Endothelial cell of umbilical vein (primary cell): ENCODE measurements around the gene GNAQ. TPM values are rescaled to one million over a fixed set of nuclear protein-coding genes. Genes with fewer than 3 reads are reported as not detected.

ENCODE experiments used
- BruUV-seq: library from RNA; stranded (reverse); fragments of 400-500 nt; replicated peaks from 2 replicates; lab custom pipeline; 2021; lab: Mats Ljungman, UMichigan
- CTCF ChIA-PET: fragments of 300-600, 350-600 bp; sonication (Branson Sonifier 250); formaldehyde crosslinking; loops from one replicate; lab custom pipeline; 2021; ENCODE audit warnings: antibody characterized with exemption, inconsistent platforms; lab: Charles Lee
- POLR2A ChIA-PET: fragments of 300-600, 350-600 bp; sonication (Branson Sonifier 250); formaldehyde crosslinking; loops from one replicate; lab custom pipeline; 2021; ENCODE audit warnings: antibody characterized with exemption, inconsistent platforms; lab: Charles Lee
- DNase-seq: peaks from one replicate; pipeline ENCODE4 v3.0.0-alpha.2; 2011; ENCODE audit warnings: low read depth, low spot score
- FAIRE-seq: peaks from 2 replicates; lab custom pipeline; 2011; peaks lifted over from hg19 to GRCh38; lab: Jason Lieb, UNC
- H2AFZ ChIP-seq: 2 replicates; pipeline ENCODE4 v1.6.0; 2012; ENCODE audit warnings: low read depth, low read length, control low read depth, inconsistent platforms
- H3K27ac ChIP-seq: 2 replicates; pipeline ENCODE4 v1.5.1; 2011; ENCODE audit warnings: low read depth, mild to moderate bottlenecking, control low read depth, low read length, moderate library complexity; ENCODE audit not compliant: insufficient read depth
- H3K27me3 ChIP-seq, 2 experiments: 2 replicates each; pipeline versions ENCODE4 v1.6.0 to v1.6.1; 2011; ENCODE audit warnings: low read length in 2 of 2, mixed read lengths in 1 of 2; ENCODE audit not compliant: control insufficient read depth in 2 of 2, insufficient read depth in 2 of 2
- H3K36me3 ChIP-seq, 2 experiments: 2 replicates in 1 of 2; 3 replicates in 1 of 2; pipeline ENCODE4 v1.5.1; 2011; ENCODE audit warnings: low read length in 2 of 2, mild to moderate bottlenecking in 1 of 2, moderate library complexity in 1 of 2; ENCODE audit not compliant: control insufficient read depth in 2 of 2, insufficient read depth in 2 of 2; ENCODE audit errors: extremely low read depth in 1 of 2
- H3K4me1 ChIP-seq: 3 replicates; pipeline ENCODE4 v1.5.1; 2011; ENCODE audit warnings: mild to moderate bottlenecking, low read length; ENCODE audit not compliant: control insufficient read depth, insufficient read depth; ENCODE audit errors: extremely low read depth
- H3K4me2 ChIP-seq: 2 replicates; pipeline ENCODE4 v1.6.1; 2011; ENCODE audit warnings: low read length, control low read depth, mixed read lengths; ENCODE audit not compliant: insufficient read depth
- H3K4me3 ChIP-seq, 3 experiments: fragments of 200-600 bp in 1 of 3; sonication (generic), shearing (Covaris generic) in 1 of 3; replicated peaks in 1 of 3; 2 replicates each; pipeline ENCODE4 v1.5.1; 2011 to 2016; ENCODE audit warnings: control low read depth in 3 of 3, low read length in 3 of 3, mild to moderate bottlenecking in 2 of 3, inconsistent platforms in 1 of 3, low read depth in 1 of 3, moderate library complexity in 1 of 3; ENCODE audit not compliant: insufficient read depth in 1 of 3
- H3K79me2 ChIP-seq: 2 replicates; pipeline ENCODE4 v1.6.0; 2012; ENCODE audit warnings: low read length, inconsistent platforms; ENCODE audit not compliant: control insufficient read depth, insufficient read depth
- H3K9ac ChIP-seq: replicated peaks from 2 replicates; pipeline ENCODE3; 2011; ENCODE audit warnings: low read length, control low read depth; ENCODE audit not compliant: insufficient read depth; ENCODE audit errors: extremely low read depth
- H3K9me1 ChIP-seq: replicated peaks from 3 replicates; pipeline ENCODE4 v1.6.0; 2011; ENCODE audit warnings: mild to moderate bottlenecking, low read length; ENCODE audit not compliant: control insufficient read depth, insufficient read depth; ENCODE audit errors: extremely low read depth
- H3K9me3 ChIP-seq: replicated peaks from 2 replicates; pipeline ENCODE4 v1.5.1; 2012; ENCODE audit warnings: low read length, inconsistent platforms; ENCODE audit not compliant: control insufficient read depth, insufficient read depth
- H4K20me1 ChIP-seq: replicated peaks from 2 replicates; pipeline ENCODE3; 2011; ENCODE audit warnings: mild to moderate bottlenecking, low read length; ENCODE audit not compliant: control insufficient read depth, insufficient read depth; ENCODE audit errors: extremely low read depth
- CTCF ChIP-seq, 2 donors: IDR thresholded peaks; 1 replicate in 1 of 2; 2 replicates in 1 of 2; pipeline ENCODE4 v1.5.1; 2011; ENCODE audit warnings: low read length in 2 of 2, mild to moderate bottlenecking in 2 of 2, moderate library complexity in 2 of 2, control low read depth in 1 of 2, inconsistent platforms in 1 of 2, low read depth in 1 of 2; ENCODE audit not compliant: insufficient read depth in 1 of 2; ENCODE audit errors: extremely low read depth in 1 of 2
- EZH2 ChIP-seq: IDR thresholded peaks from 2 replicates; pipeline ENCODE4 v1.6.1; 2012; ENCODE audit warnings: borderline replicate concordance, low read depth, mild to moderate bottlenecking, moderate library complexity, low read length, inconsistent platforms; ENCODE audit not compliant: severe bottlenecking
- FOS ChIP-seq: IDR thresholded peaks from 2 replicates; pipeline ENCODE4 v1.6.1; 2011; ENCODE audit warnings: mild to moderate bottlenecking, low read length, moderate library complexity, borderline replicate concordance; ENCODE audit not compliant: insufficient read depth
- GATA2 ChIP-seq: IDR thresholded peaks from 2 replicates; pipeline ENCODE4 v1.7.0; 2011; ENCODE audit warnings: low read depth, mild to moderate bottlenecking, moderate library complexity, mixed read lengths, low read length; ENCODE audit not compliant: insufficient read length, insufficient read depth
- JUN ChIP-seq: IDR thresholded peaks from 2 replicates; pipeline ENCODE4 v1.6.1; 2011; ENCODE audit warnings: borderline replicate concordance, low read depth; ENCODE audit not compliant: insufficient read length, insufficient read depth
- MAX ChIP-seq: IDR thresholded peaks from 2 replicates; pipeline ENCODE4 v1.6.1; 2011; ENCODE audit not compliant: insufficient read depth, insufficient read length
- MYC ChIP-seq: IDR thresholded peaks from one replicate; pipeline ENCODE4 v1.6.1; 2011; ENCODE audit warnings: mild to moderate bottlenecking, low read depth, low read length
- POLR2A ChIP-seq: IDR thresholded peaks from 2 replicates; pipeline ENCODE4 v1.6.1; 2012; ENCODE audit warnings: low read depth, mild to moderate bottlenecking, control low read depth, low read length
- POLR2AphosphoS5 ChIP-seq: IDR thresholded peaks from 2 replicates; pipeline ENCODE4 v1.6.1; 2012; ENCODE audit warnings: low read depth, mild to moderate bottlenecking, control low read depth, low read length, moderate library complexity; ENCODE audit not compliant: insufficient read depth
- dilution Hi-C: fragments of 300-500 bp; cut with MboI; formaldehyde crosslinking; loops from one replicate; pipeline ENCODE4 v1.15.0; 2019; ENCODE audit warnings: low sequenced_read_pairs; ENCODE audit not compliant: extremely low pct_ligation_motif_present
- intact Hi-C: fragments of 100-400 bp; cut with micrococcal nuclease; formaldehyde crosslinking; loops from one replicate; pipeline ENCODE4 v1.10.0; 2022
- polyA plus RNA-seq, 4 experiments: library from polyadenylated mRNA; depleted of rRNA in 3 of 4; stranded (reverse) in 3 of 4; unstranded in 1 of 4; fragments of >200 nt; gene quantifications; 2 replicates each; pipeline versions ENCODE4 v1.2.1 to v1.2.3, GENCODE V29; 2011 to 2012; ENCODE audit warnings: missing spikeins in 1 of 4
- total RNA-seq: library from RNA; stranded (reverse); gene quantifications from 2 replicates; pipeline ENCODE4 v1.2.3, GENCODE V29; 2021

GNAQ gene
- total and polyA plus RNA-seq, 2 donors (not counting 3 experiments of a cell fraction or from before 2014, with no cell fraction given) = 26.1 to 67.3 TPM

DNA sequence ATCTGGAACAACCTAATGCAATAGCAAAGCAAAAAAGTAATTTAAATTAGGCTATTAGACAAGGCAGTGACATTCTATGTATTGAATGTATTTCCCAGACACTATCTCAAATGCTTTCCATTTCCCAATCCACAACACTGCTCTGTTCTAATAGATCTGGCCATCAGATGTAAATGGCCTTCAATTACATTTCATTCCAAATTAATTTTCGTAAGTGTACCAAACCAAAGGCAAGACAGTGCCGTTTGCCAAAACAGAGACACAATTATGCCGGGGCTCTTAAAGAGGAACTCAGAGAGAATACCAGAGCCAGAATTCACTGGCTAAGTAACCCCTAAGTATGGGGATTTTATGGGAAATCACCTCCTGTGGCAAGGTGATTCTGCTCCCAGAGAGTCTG, 63.1 kb downstream of the GNAQ start:
- Histone ChIP-seq H3K9ac (no peak overlapping the region), H3K36me3 (no peaks in the 10 kb centered on the region), H3K4me1 (peaks cover 9% of the 10 kb centered on the region), H3K27ac (no peak overlapping the region), H3K79me2 (peaks cover 78% of the 10 kb centered on the region), H3K9me3 (no peaks in the 10 kb centered on the region), H3K4me2 (no peak overlapping the region), H2AFZ (no peak overlapping the region), H3K9me1 (no peaks in the 10 kb centered on the region), H3K4me3 (no peak overlapping the region), H4K20me1 (peaks cover 2% of the 10 kb centered on the region), H3K27me3 (no peaks in the 10 kb centered on the region)
- dilution Hi-C loops (no loop called here), intact Hi-C loops (no loop called here)
- TF ChIP-seq MAX (no peak), FOS (no peak), POLR2AphosphoS5 (no peak), MYC (no peak), GATA2 (no peak)
- ChIA-PET CTCF (interaction anchor here (1.3 kb wide), 1 partner anchor 7 kb away, joined by 3 read pairs; no protein-coding TSS in a partner anchor), POLR2A (no interaction called here)
- no peak for FAIRE-seq
- no peak for DNase-seq
- no TSS peak for BruUV-seq

DNA sequence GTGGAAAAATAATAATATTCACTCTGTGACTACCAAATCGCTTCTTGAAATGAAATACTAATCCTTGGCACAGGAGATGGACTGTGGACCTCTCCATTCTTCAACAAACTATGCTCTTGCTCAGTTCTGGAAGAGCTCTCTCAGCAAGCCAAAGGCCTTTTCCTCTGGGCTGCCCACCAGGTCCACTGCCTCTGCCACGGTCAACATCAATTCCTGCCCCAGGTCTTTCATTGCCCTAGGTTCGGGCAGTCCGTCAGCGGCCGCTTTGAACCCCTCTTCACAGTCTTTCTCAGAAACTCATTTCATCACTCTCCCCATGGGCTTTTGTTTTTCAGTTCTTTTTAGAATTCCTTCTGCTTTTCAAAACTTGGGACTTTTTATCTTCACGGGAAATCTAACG, 64.9 kb downstream of the GNAQ start:
- TF ChIP-seq GATA2 (no peak), POLR2A (no peak), JUN (no peak), EZH2 (no peak), CTCF (IDR thresholded peaks at IDR 0.05; ENCODE audit: extremely low read depth in 1 of 2, insufficient read depth in 1 of 2, low read depth in 1 of 2, low read length in 2 of 2) (no peak), MYC (no peak), MAX (no peak), POLR2AphosphoS5 (no peak), FOS (no peak)
- H3K9me1 ChIP-seq = no peaks in the 10 kb centered on the region
- CTCF ChIA-PET = interaction anchor here (1.4 kb wide), 1 partner anchor 11 kb away, joined by 4 read pairs; no protein-coding TSS in a partner anchor
- intact Hi-C loops (no loop called here), dilution Hi-C loops (no loop called here)
- H2AFZ ChIP-seq = no peak overlapping the region
- no peaks in the 10 kb centered on the region for H3K27me3 ChIP-seq
- no peak overlapping the region for H3K4me3 ChIP-seq
- H3K27ac ChIP-seq = no peak overlapping the region
- H3K9ac ChIP-seq = no peak overlapping the region
- peaks cover 78% of the 10 kb centered on the region for H3K79me2 ChIP-seq
- POLR2A ChIA-PET = interaction anchor here (0.6 kb wide), 1 partner anchor 62 kb away, joined by 3 read pairs; no protein-coding TSS in a partner anchor
- H3K4me1 ChIP-seq = peaks cover 16% of the 10 kb centered on the region
- no peak overlapping the region for H3K4me2 ChIP-seq
- H4K20me1 ChIP-seq = peaks cover 2% of the 10 kb centered on the region
- no peak for FAIRE-seq
- no peaks in the 10 kb centered on the region for H3K36me3 ChIP-seq
- BruUV-seq = no TSS peak
- no peaks in the 10 kb centered on the region for H3K9me3 ChIP-seq
- DNase-seq = no peak
